ENCODE data around the gene CPTP.

The CPTP gene

DNA sequence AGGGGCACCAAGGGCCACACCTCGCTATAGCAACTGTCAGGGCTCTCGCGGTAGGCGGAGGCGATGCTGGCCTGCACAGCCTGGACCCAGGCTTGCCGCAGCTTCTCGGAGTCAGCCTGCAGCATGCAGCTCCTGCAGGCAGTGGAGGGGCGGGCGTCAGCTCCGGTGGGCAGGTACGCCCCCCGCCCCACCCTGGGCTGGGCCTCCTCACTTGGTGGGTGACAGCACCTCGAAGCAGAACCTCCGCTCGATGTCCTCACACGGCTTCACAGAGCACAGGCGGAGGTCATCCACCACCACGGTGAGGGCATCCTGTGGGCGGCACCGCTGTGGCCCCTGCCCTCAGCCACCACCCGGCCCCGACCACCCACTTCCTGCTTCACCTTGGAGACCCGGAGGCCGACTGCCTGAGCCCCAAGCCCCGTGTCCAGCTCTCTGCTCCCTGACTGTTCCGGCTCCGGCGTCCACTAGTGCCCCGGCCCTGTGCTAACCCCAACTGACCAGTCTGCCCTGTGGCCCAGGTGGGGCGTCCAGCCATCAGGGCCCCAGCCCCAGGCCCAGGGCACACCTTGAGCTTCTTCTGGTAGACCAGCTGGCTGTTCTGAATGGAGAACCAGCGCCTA, 26.7 kb upstream of the CPTP start:
- Histone ChIP-seq H3K9me3 (ENCODE audit: control insufficient read depth, insufficient read depth, low read length) (no peaks in the 10 kb centered on the region), H3K36me3 (ENCODE audit: insufficient read depth, low read length) (no peaks in the 10 kb centered on the region), H3K4me1 (ENCODE audit: insufficient read depth, low read length) (peaks cover under 1% of the 10 kb centered on the region; the same call in 1 of the 2 replicates), H3K9ac (ENCODE audit: low read depth, low read length) (no peak overlapping the region)

DNA sequence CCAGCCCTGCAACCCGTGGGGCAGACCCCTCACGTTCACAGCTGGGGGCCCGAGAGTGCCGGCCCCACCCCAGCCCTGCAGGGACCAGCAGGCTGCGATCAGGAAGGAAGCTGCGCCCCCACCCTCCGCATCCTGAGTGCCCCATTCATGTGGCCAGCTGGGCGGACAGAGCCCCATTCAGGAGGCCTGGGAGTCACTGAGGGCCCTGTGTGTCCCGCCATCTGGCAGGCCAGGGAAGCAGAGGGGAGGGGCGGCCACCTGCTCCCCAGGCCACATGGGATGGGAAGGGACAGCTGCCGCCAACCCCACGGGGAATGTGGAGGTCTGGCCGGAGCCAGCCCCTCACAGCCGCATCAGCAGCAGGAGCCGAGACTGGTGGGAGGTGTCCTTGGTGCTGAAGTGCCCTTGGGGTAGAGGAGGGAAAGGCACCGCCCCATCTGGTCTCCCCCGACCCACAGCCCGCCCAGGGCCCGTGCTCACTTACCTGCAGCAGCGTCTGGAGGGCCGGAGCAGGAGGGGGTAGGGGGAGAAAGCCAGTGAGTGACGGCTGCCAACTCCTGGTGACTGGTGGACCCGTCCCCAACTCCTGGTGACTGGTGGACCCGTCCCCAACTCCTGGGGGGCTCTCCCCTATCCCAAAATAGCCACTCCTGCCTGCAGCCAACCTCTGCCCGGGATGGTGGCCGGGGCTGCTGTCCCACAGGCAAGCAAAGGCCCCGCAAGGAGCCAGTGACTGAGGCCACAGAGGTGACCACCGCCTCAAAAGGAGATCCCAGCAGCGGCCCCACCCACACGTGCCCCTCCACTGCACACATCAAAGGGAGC, 25.5 kb upstream of the CPTP start:
- no peaks in the 10 kb centered on the region for H3K36me3 ChIP-seq (ENCODE audit: insufficient read depth, low read length)
- no peak overlapping the region for H3K9ac ChIP-seq (ENCODE audit: low read depth, low read length)
- H3K9me3 ChIP-seq (ENCODE audit: control insufficient read depth, insufficient read depth, low read length): no peaks in the 10 kb centered on the region
- peaks cover 8% of the 10 kb centered on the region; the same call in 1 of the 2 replicates for H3K4me1 ChIP-seq (ENCODE audit: insufficient read depth, low read length)

DNA sequence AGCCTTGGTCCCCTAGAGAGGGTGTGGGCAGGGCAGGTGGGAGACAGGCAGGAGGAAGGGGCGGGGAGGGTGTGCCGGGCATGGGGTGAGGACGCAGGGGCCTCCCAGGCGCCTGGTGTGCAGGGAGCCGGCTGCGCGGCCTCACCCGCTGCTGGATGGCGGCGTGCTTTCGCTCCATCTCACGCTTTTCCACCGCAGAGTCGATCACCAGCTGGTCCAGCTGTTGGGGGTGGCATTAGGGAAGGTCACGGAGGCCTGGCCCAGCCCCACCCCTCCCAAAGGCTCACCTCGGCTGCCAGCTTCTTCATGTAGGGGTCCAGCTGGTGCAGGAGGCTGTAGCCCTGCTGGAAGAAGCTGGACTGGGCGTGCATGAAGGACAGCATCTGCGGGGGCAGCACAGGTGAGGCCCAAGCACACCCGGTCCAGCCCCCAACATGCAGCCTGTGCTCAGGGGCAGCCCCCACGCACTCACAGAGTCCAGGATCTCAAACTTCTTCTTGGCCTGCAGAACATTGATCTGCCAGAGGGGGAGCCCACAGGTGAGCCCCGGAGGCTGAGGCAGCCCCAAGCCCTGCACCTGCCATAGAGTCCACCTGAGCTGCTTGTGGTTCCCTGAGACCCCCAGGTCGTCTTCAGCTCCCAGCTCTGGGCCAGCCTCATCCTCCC, 24.8 kb upstream of the CPTP start:
- H3K9ac ChIP-seq (ENCODE audit: low read depth, low read length): no peak overlapping the region
- H3K36me3 ChIP-seq (ENCODE audit: insufficient read depth, low read length): no peaks in the 10 kb centered on the region
- H3K4me1 ChIP-seq (ENCODE audit: insufficient read depth, low read length): peaks cover 13% of the 10 kb centered on the region; the same call in 1 of the 2 replicates
- H3K9me3 ChIP-seq (ENCODE audit: control insufficient read depth, insufficient read depth, low read length): no peaks in the 10 kb centered on the region

DNA sequence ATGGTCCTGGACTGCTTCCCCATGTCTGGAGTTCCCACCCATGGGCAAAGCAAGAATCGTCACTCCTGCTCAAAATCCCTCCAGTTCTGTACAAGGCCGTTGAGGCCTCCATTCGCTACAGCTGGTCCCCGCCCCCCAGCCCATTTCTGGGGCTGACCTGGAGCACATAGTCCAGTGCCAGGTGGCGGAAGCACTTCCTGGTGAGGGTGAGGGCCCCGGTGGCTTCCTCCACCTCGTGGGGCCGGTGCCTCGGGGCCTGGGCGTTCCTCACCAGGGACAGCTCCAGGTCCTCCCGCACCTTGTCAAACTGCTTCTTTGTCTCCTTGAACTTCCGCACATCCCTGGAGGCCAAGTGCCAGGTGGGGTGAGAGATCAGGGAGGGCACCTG, 24.3 kb upstream of the CPTP start:
- Histone ChIP-seq H3K36me3 (ENCODE audit: insufficient read depth, low read length) (no peaks in the 10 kb centered on the region), H3K9me3 (ENCODE audit: control insufficient read depth, insufficient read depth, low read length) (no peaks in the 10 kb centered on the region), H3K4me1 (ENCODE audit: insufficient read depth, low read length) (peaks cover 17% of the 10 kb centered on the region; the same call in 1 of the 2 replicates), H3K9ac (ENCODE audit: low read depth, low read length) (no peak overlapping the region)

DNA sequence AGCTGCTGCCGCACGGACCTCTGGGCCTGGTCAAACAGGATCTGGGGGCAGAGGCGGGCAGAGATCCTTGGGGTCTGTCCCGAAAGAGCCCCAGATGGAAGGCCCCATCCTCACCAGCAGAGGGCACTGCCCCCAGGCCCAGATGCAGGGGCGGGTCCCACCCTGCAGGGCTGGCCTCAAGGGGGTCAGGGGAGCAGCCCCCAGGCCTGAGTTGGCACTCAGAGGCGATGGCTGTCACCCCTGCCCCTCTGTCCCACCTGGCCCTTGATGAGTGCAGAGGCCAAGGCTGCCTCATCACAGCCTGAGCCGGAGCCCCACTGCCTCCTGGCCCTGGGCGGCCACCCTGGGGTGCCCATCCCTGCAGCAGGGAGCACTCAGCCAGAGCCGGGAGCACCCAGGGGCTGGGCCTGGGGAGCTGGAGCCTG, 22.6 kb upstream of the CPTP start:
- H3K9ac ChIP-seq (ENCODE audit: low read depth, low read length): no peak overlapping the region
- H3K4me1 ChIP-seq (ENCODE audit: insufficient read depth, low read length): peaks cover 29% of the 10 kb centered on the region; the same call in 1 of the 2 replicates
- H3K36me3 ChIP-seq (ENCODE audit: insufficient read depth, low read length): no peaks in the 10 kb centered on the region
- no peaks in the 10 kb centered on the region; the same call in 1 of the 2 replicates for H3K9me3 ChIP-seq (ENCODE audit: control insufficient read depth, insufficient read depth, low read length)

DNA sequence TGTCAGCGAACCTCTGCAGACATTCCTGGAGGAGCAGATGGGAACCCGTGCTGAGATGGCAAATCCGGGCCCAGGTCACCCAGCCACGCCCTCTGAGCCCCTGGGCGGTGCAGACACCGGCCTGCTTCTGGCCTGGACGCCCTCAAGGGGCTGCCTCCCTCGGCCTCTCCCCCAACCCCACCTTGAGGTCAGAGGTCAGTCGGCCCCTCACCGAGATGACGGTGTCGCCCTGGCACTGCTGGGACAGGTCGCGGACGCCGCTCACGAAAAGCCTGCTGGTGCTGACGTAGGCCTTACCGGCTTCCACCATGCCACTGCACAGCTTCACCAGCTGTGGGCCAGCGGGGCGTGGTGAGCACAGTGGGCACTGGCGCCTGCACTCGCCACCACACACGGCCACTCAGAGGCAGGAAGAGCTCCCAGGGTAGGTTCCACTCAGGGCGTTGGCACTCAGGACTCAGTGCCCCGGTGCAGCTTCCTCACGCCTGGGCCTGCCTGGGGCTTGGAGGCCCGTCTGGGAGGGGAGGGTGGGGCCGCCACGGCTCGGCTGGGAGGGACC, 21.6 kb upstream of the CPTP start:
- peaks cover 29% of the 10 kb centered on the region; the same call in 1 of the 2 replicates for H3K4me1 ChIP-seq (ENCODE audit: insufficient read depth, low read length)

DNA sequence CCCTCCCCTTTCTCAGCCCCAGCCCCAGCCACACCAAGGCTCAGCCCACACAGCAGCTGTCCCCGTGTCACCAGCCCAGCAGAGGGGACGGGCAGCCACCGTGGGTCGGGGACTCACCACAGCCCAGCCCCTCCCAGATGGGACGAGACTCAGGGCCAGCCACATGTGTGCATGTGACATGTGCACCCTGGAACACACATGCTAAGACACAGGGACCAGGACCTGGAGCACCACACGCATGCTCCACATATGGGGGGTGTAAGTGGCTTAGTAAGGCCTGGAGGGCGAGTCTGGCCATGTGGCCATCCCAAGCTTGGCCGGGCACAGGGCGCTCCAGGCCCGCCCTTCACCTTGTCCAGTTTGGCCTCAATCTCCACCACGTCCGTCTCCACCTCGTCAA, 20.9 kb upstream of the CPTP start:
- H3K4me1 ChIP-seq (ENCODE audit: insufficient read depth, low read length): peaks cover 29% of the 10 kb centered on the region; the same call in 1 of the 2 replicates
- no peaks in the 10 kb centered on the region; the same call in 1 of the 2 replicates for H3K9me3 ChIP-seq (ENCODE audit: control insufficient read depth, insufficient read depth, low read length)
- no peak overlapping the region for H3K9ac ChIP-seq (ENCODE audit: low read depth, low read length)
- no peaks in the 10 kb centered on the region for H3K36me3 ChIP-seq (ENCODE audit: insufficient read depth, low read length)

More for the DNA sequence above, 21.6 kb upstream of the CPTP start:
- Histone ChIP-seq H3K9me3 (ENCODE audit: control insufficient read depth, insufficient read depth, low read length) (no peaks in the 10 kb centered on the region; the same call in 1 of the 2 replicates), H3K9ac (ENCODE audit: low read depth, low read length) (no peak overlapping the region), H3K36me3 (ENCODE audit: insufficient read depth, low read length) (no peaks in the 10 kb centered on the region)

DNA sequence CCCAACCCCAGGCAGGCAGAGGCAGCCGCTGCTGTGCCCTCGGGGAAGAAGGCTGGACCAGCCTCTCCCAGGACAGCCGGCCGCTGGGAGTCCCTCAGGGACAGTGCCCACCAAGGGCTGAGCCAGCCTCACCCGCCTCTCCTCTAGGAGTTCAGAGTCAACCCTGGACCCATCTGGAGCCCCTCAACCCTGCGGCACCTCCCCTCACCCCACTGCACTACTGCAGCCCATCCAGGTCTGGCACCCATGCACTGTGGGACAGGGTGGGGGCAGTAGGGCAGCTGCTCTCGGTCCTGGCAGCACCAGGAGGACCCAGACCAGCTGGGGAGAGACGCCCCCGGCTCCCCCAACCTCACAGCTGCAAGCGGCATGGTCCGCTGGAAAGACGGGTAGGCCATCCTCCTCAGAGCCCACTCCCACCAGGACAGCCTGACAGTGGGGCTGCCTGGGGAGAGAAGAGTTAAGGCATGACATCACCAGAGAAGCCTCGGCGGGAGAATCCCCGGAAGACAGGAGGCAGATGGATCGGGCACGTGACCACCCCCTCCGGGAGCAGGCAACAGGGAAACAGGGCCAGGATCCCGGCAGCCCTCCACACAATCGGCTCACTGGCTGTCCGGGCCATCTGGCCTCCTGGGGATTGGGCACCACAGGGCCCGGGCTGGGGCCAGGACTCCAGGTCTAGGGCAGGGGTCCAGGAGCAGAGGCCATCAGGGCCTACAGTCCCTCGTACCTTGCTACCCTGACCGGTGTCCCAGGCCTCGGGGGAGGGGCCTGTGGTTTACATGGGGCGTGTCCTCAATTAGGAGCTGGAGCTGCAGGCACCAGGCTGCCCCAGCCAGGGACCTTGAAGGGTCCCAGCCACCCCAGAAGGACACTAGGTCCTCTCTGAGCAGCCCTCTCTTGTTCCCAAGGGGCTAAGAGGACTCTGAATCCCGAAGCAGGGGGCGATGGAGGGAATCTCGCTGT, 20.0 kb upstream of the CPTP start:
- Histone ChIP-seq H3K9me3 (ENCODE audit: control insufficient read depth, insufficient read depth, low read length) (no peaks in the 10 kb centered on the region; the same call in 1 of the 2 replicates), H3K9ac (ENCODE audit: low read depth, low read length) (peak overlapping the region; percentile 36; the same call in 1 of the 2 replicates), H3K36me3 (ENCODE audit: insufficient read depth, low read length) (no peaks in the 10 kb centered on the region), H3K4me1 (ENCODE audit: insufficient read depth, low read length) (peaks cover 29% of the 10 kb centered on the region; the same call in 1 of the 2 replicates)

DNA sequence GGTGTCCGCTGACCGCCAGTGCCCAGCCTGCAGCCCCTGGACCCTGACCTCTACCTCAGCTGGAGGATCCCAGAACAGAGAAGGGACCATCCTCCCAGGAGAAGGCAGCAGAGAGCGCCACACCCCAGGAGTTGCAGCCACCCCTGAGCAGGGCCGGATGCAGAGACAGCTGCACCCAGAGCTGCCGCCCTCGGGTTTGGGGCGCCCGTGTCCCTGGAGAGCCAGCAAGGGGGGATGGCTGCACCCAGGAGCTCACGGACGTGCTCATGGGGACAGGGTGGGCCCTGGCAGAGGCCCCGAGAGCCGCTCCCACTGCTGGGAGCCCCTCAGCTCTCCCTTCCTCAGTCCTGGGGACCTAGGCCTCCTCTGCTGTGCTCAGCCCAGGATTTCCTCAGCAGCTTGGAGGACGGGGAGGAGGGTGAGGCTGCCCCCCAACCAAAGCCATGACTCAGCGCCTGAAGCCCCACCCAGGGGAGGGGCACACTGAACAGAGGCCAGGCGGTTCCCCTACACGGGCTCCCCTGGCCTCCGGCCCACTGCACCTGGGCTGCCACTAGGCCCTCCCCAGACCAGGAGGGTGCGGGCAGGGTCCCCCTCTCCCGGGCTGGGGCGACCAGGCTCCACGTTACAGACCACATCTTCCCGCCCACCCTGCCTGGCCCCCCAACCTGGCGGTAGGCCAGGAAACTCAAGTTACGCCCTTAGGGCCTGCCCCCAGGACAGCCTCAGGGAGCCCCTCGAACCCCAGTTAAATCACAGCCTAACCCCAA, 19.1 kb upstream of the CPTP start:
- Histone ChIP-seq H3K36me3 (ENCODE audit: insufficient read depth, low read length) (no peaks in the 10 kb centered on the region), H3K9ac (ENCODE audit: low read depth, low read length) (peak overlapping the region; percentile 36; the same call in 1 of the 2 replicates), H3K9me3 (ENCODE audit: control insufficient read depth, insufficient read depth, low read length) (no peaks in the 10 kb centered on the region; the same call in 1 of the 2 replicates), H3K4me1 (ENCODE audit: insufficient read depth, low read length) (peaks cover 29% of the 10 kb centered on the region; the same call in 1 of the 2 replicates)

DNA sequence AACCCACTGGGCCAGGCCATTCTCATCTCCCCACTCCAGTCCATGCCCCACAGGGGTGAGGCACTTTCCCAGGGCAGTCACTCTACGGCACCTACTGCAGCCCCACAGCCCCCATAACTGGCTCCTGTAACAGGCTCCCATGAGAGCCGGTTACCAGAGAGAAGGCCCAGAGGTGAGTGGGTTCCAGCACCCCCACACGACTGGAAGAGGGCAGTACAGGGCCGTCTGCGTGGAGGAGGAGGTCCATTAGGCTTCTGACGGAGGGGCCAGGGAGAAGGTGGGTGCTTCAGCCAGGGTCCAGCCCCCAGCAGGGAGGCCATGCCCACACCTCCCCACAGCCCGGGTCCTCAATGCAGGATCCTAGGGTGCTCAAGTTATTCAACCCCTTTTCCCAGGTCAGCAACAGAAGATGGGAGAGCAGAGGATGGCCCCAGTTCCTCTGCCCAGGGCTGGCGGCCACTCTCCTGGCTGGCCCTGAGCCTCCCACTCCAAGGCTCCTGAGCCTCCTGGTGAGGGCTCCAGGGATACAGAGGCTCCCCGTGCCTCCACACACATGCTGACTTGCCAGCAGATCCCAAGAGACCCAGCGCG, 18.4 kb upstream of the CPTP start:
- Histone ChIP-seq H3K4me1 (ENCODE audit: insufficient read depth, low read length) (peaks cover 29% of the 10 kb centered on the region; the same call in 1 of the 2 replicates), H3K9me3 (ENCODE audit: control insufficient read depth, insufficient read depth, low read length) (no peaks in the 10 kb centered on the region; the same call in 1 of the 2 replicates), H3K9ac (ENCODE audit: low read depth, low read length) (no peak overlapping the region; the same call in 1 of the 2 replicates), H3K36me3 (ENCODE audit: insufficient read depth, low read length) (peaks cover 3% of the 10 kb centered on the region; the same call in 1 of the 2 replicates)

DNA sequence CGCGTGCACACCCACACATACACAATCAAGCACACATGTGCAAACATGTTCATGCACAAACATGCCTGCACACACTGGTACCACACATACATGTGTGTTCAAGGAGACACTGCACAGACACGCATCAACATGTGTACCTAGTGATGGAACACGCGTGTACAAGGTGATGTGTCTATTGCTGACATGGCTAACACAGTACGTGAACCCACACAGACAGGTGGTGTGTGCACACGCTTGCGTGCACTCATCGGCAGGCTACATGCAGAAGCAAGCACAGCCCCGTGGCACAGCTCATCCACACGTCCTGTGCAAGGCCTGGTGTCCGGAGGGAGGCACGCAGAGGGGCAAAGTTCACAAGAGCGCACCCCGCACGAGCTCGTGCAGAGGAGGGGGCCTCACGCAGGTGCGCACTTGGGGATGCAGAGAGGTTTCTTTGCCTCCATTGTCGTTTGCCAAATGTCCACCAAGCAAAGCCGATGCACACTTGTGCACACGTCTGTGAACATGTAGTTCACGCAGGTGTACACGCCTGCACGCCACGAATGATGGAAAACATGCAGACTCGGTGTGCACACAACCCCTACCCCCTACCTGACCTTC, 17.8 kb upstream of the CPTP start:
- H3K9ac ChIP-seq (ENCODE audit: low read depth, low read length): peak overlapping the region; percentile 81
- peaks cover 29% of the 10 kb centered on the region; the same call in 1 of the 2 replicates for H3K4me1 ChIP-seq (ENCODE audit: insufficient read depth, low read length)
- peaks cover 9% of the 10 kb centered on the region; the same call in 1 of the 2 replicates for H3K36me3 ChIP-seq (ENCODE audit: insufficient read depth, low read length)
- H3K9me3 ChIP-seq (ENCODE audit: control insufficient read depth, insufficient read depth, low read length): no peaks in the 10 kb centered on the region; the same call in 1 of the 2 replicates

Data from ES-I3 (cell line).